Stimulated activated CD8-positive, alpha-beta memory T cell treated with anti-CD3 and anti-CD28 coated beads, Interleukin-4, amount 100 ng/mL, for 24 hours (primary cell): Measurements from ENCODE around the gene ADGRG3.
"Not testable (repeated sequence)": the region's sequence is repeated elsewhere in the genome, so short reads cannot be mapped to it uniquely, and the experiment has no call there.

Experiments
- DNase-seq: peaks from one replicate; pipeline ENCODE4 v3.0.0-alpha.2; 2020; ENCODE audit warnings: low read depth

ADGRG3 gene

DNA sequence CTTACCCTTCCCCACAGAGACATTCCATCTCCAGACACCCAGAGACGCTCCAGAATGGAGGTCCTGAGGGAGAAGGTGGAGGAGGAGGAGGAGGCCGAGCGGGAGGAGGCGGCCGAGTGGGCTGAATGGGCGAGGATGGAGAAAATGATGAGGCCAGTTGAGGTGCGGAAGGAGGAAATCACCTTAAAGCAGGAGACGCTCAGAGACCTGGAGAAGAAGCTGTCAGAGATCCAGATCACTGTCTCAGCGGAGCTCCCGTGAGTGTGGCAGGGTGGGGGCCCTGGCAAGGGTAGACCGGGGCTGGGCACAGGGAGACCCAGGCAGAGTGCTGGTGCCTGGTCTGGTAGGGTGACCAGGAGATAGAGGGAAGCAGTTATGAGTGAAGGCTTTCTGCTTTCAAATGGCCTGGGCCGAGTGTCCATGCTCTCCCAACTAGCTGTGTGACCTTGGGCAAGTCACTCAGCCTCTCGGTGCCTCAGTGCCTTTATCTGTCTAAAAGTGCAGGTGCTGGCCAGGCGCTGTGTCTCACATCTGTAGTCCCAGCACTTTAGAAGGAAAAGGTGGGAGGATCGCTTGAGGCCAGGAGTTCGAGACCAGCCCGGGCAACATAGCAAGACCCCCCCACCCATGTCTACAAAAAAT is 29.9 kb downstream of the ADGRG3 start:
- no peak for DNase-seq

DNA sequence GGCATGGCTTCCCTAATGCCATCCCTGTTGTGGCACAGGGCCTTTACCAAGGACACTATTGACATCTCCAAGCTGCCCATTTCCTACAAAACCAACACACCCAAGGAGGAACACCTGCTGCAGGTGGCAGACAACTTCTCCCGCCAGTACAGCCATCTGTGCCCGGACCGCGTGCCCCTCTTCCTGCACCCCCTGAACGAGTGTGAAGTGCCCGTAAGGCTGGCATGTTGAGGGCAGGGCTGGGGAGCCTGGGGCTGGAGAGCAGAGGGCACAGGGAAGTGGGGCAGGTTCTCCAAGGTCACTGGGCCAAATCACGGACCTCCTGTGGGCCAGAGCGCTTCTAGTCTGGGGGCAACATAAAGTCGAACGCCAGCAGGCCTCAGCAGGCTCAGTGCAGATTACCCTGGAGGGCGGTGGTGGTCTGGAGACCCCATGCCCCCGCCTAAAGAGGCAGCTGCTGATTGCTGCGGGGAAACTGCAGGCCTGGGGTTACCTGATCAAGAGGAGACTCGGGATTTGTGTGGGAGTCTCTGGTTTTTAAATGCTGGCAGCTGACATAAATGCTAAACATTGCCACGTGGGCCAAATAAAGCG is 30.8 kb downstream of the ADGRG3 start:
- DNase-seq, result no peak

DNA sequence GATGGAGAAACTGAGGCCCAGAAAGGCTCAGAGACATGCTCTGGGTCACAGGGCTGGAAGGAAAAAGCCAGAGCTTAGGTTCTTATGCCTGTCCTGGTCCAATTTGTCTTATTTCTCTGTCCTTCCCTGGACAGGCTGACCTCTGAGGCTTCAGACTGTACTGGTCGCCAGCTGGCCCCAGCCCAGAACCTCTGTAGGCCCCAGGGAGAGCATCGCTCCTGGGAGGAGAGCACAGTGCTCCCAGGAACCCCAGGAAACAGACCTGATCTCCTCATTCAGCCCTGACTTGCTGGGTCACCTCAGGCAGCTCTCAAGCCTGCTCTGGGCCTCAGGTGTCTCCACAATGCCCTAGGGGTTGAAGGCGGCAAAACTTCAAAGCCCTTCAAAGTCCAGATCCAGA is 31.4 kb downstream of the ADGRG3 start:
- DNase-seq, result no peak

DNA sequence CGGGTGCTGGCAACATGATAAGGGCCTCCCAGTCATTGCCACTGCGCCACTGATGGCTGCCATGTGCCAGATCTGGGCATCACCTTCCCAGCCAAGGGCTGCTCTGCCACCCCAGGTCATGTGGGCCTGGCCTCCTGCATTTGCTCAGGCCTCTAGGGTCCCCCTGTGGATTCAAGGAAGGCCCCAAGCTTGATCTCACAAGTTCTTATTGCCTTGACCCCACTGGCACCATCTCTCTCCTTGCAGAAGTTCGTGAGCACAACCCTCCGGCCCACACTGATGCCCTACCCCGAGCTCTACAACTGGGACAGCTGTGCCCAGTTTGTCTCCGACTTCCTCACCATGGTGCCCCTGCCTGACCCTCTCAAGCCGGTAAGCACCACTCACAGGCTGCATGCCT is 31.8 kb downstream of the ADGRG3 start:
- DNase-seq, result no peak

DNA sequence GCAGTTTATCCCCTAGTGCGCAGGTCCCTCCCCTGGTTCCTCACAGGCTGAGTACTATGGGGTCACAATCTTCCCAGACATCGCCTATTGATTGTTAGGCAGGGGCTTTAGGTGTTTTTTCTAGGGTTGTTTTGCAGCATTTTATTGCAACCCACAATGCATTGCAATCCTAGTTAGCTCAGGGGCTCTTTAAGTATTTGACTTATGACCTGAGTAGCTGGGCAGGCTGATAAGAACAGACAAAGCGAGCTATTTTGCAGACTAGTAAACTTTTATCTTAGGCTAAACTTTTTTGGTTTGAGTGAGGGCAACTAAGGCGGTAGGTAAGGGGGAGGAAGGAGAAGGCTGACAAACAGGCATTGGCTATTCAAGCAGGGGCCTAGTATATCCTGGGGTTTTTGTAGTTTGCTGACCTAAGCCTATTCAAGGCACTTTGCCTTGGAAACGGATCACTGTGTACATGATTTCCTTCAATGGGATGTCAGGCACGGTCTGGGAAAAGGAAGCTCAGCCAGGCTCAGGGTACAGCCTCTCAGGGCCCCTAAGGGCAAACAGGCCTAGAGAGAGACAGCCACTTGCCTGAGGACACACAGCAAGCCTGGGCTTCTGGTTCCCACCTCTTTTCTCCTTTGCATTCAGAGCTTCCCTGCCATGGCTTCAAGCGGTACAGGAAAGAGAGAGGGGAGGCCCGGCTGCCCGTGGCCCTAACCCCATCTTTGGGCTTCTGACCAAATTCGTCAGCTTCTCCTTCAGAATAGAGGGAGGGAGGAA is 32.9 kb downstream of the ADGRG3 start:
- no peak for DNase-seq

DNA sequence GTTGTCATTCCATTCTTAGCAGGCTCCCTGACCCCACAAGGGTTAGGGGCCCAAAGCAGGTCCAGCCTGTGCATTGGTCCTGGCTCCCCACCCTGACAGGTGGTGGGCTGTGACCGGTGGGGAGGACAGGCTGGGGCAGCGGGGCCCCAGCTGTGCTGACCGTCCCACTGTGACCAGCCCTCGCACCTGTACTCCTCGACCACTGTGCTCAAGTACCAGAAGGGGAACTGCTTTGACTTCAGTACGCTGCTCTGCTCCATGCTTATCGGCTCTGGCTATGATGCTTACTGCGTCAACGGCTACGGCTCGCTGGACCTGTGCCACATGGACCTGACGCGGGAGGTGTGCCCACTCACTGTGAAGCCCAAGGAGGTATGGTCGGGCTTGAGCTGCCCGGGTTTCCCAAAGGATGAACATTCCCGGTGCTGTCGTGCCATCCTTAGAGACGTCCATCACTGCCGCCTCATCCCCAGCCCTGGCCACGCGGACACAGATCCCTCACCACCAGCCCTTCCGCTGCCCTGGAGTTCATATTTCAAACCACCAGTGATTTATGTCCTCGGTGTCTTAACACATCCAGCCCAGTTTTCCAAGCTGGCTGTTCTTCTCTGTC is 33.8 kb downstream of the ADGRG3 start:
- DNase-seq, result no peak

DNA sequence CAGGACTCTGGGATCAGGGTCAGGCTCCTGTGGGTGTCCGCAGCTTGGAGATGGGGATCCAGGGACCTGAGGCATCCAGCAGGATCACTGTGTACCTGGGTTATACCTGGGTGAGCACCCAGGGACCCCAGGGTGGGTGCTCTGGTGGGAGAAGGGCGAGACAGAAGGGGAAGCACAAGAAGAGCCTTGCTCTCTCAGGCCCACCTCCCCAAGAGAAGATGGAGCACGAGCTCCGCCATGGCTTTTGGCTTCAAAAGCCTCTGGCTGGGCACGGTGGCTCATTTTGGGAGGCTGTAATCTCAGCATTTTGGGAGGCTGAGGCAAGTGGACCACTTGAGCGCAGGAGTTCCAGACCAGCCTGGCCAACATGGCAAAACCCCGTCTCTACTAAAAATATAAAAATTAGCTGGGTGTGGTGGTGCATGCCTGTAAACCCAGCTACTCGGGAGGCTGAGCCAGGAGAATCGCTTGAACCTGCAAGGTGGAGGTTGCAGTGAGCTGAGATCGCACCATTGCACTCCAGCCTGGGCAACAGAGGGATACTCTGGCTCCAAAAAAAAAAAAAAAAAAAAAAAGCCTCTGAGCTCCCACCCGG is 35.4 kb downstream of the ADGRG3 start:
- no peak for DNase-seq

DNA sequence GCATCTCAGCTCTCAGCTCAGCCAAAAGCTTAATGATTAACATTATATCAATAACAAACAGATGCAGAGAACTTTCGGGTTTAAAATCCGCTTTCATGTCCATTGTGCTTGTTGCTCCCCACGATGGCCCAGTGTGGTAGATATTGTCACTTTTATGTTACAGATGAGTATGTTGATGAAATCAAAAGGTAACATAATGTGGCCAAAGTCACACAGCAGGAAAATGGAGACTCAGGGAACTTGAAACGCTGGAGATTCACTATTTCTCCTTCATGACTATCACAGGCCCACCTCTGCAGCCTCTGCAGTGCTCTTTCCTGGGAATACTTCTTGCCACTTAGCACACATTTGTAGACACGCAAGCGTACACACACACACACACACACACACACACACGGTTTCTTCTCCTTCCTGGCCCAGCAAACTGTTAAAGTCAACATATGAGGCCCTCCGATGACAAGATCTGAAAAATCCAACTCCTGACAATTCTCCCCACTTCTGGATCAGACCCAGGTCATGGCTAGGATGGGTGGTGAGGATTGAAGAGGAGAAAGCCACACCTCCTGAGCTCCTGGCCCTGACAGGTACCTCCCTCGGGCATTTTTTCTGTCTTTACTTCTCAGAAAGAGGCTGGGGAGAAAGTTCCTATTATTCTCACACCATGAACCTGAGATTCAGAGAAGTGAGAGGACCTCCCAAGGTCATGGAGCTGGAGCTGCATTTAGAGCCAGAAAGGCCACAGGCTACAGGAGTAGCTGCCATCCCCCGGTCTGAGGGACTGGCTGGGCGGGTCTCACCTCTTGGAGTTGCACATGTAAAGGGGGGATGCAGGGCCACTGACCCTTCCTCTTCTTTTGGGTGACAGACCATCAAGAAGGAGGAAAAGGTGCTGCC is 36.2 kb downstream of the ADGRG3 start:
- DNase-seq, result no peak

DNA sequence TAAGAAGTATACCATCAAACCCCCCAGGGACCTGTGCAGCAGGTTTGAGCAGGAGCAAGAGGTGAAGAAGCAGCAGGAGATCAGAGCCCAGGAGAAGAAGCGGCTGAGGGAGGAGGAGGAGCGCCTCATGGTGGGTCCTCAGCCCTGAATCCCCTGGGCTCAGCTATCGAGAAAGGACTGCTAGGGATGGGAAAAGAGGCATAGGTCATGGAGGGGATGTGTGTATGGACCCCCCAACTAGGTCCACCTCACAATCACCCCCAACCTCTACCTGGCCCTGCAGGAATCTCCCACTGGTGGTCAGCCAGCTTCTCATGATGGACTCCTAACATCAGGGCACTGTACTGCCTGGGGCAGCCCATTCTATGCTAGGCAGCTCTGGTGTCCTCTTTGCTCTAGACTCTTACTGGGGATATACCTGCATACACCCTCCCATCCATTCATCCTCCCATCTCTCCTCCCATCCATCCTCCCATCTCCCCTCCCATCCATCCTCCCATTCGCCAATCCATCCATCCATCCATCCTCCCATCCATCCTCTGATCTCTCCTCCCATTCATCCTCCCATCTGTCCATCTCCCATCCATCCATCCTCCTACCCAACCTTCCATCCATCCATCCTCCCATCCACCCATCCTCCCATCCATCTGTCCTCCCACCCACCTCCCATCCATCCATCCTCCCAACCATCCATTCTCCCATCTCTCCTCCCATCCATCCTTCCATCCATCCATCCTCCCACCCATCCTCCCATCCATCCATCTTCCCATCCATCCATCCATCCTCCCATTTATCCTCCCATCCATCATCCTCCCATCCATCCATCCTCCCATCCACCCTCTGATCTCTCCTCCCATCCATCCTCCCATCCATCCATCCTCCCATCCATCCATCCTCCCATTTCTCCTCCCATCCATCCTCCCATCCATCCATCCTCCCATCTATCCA is 37.1 kb downstream of the ADGRG3 start:
- no peak for DNase-seq

DNA sequence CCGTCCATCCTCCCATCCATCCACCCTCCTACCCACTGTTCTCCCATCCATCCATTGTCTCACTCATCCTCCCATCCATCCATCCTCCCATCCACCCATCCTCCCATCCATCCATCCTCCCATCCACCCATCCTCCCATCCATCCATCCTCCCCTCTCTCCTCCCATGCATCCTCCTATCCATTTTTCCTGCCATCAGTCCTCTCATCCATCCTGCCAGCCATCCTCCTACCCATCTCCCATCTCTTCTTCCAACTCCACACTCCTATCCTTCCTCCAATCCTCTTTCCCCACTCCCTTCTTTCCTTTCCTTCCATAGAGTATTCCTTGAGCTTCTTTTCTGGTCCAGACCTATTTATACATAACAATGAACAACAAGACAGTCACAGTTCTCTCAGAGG is 38.6 kb downstream of the ADGRG3 start:
- DNase-seq, result no peak

DNA sequence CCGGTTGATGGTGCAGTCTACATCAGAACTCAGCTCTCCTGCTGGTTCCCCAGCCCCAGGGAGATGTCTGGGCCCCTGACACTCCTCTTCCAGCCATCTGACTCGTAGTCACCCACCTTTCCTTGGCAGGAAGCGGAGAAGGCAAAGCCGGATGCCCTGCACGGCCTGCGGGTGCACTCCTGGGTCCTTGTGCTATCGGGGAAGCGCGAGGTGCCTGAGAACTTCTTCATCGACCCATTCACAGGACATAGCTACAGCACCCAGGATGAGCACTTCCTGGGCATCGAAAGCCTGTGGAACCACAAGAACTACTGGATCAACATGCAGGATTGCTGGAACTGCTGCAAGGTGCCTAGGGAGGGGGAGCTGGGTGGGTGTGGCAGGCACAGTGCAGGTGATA is 39.2 kb downstream of the ADGRG3 start:
- no peak for DNase-seq

DNA sequence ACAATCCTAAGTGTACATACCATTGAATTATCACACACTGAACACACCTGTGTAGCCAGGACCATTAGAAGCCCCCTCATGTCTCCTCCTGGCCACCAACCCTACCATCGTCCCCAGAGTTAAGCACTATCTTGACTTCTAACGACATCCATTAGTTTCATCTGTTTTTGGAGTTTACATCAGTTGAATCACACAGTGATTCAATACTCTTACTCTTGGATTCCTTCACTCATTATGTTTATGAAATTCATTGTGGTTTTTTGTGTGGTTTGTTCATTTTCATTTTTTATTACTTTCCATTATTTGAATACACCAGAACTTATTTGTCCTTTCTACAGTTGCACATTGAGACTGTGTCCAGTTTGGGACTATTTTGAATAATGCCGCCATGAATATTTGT is 40.1 kb downstream of the ADGRG3 start:
- DNase-seq, result no peak

DNA sequence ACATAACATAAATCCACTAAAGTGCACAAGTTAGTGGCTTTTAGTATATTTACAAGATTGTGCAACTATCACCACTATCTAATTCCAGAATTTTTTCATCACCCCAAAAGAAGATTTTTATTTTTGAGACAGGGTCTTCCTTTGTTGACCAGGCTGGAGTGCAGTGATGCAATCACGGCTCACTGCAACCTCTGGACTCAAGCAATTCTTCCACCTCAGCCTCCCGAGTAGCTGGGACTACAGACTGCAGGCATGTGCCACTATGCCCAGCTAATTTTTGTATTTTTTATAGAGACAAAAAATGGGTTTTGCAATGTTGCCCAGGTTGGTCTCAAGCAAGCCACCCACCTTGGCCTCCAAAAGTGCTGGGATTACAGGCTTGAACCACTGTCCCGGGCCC is 41.6 kb downstream of the ADGRG3 start:
- no peak for DNase-seq

DNA sequence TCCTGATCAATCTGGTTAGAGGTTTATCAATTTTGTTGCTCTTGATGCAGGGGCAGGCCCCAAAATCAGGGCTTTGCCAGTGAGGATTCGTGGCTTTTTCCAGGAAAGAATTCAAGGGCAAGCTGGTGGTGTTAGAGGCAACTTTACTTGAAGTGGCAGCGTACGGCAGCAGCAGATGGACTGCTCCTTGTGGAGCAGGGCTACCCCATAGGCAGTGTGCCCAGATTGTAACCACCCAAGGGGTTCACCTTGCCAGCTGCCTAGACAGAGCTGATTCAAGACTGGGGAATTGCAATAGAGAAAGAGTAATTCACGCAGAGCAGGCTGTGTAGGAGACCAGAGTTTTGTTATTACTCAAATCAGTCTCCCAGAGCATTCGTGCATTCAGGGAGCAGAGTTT is 43.2 kb downstream of the ADGRG3 start:
- no peak for DNase-seq

DNA sequence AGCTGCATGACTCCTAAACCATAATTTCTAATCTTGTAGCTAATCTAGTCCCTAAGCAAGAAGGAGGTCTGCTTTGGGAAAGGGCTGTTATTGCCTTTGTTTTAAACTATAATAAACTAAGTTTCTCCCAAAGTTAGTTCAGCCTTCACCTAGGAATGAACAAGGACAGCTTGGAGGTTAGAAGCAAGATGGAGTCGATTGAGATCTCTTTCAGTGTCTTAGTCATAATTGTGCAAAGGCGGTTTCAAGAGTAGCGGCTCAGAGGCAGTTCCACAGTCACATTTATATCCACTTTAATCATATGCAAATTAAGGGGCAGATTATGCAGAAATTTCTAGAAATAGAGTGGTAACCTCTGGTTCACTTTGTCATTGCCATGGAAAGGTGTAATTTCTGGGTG is 43.9 kb downstream of the ADGRG3 start:
- DNase-seq, result no peak

DNA sequence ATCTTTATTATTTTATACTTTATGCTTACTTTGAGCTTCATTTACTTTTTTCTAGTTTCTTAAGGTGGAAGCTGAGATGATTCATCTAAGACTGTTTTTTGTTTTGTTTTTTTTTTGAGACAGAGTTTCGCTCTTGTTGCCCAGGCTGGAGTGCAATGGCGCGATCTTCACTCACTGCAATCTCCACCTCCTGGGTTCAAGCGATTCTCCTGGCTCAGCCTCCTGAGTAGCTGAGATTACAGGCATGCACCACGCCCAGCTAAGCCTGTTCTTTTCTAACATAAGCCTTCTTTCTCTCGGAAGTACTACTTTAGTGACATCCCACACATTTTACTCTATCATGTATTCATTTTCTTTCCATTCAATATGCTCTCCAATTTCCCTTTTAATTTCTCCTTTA is 44.5 kb downstream of the ADGRG3 start:
- not testable (repeated sequence) for DNase-seq

DNA sequence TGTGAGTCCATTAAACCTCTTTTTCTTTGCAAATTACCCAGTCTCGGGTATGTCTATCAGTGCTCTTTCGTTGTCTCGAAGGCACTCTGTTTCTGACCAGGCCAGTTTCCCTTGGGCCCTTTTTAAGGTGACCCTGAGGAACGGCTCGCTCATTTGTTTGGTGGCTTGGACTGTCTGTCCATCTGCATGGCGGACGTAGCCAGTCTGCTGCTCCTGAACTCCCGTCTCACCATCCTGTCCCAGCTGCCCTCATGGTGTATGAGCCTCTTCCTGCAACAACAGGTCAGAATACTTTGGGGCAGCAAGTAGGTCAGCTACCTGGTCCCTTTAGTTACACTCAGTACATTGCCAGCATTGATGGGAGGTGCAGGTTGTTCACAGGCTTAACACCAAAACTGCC is 45.5 kb downstream of the ADGRG3 start:
- DNase-seq, result no peak

DNA sequence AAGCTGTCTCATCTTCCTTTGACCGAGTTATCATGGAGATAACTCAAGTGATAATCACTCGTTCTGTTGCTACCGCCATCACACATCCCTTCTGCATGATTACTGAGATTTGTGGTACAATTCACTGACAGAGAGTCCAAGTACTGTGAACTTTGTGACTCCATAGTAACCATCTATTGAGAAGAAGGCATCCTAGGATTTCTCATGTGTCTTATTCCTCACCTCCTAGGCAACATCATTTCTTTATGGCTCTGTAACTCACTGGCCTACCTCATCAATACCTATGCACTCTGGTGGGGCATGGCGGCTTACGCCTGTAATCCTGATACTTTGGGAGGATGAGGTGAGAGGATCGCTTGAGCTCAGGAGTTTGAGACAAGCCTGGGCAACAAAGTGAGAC is 45.9 kb downstream of the ADGRG3 start:
- DNase-seq, result no peak

DNA sequence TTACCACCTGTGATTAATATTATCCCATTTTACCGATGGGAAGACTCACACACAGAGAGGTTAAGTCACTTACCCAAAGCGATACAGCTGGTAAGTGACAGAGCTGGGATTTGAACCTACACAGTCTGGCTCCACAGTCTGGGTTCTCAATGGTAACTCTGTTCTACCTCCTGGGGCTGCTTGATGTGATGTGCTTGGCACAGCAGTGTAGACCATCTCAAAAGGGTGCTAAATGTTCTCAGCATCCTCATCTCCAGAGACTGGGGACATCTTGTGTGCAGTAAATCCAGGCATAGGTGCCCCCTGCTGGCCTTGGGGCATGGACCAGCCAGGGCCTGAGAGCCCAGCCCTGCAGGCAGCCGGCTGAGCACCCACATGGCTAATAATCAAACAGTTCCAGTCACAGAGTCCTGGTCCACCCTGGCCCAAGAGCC is 52.1 kb downstream of the ADGRG3 start:
- DNase-seq, result peak; percentile 41
